Measurements from ENCODE around the gene FLT3.
"Not testable (repeated sequence)": the region's sequence is repeated elsewhere in the genome, so short reads cannot be mapped to it uniquely, and the experiment has no call there.

FLT3 gene

GRCh38 chr13:28099396-28100149 is 803 bp downstream of the FLT3 start:
- DNase-seq (ENCODE audit: low spot score) = no peak

GRCh38 chr13:28097503-28097902 is 2.9 kb downstream of the FLT3 start:
- DNase-seq (ENCODE audit: low spot score) = no peak

GRCh38 chr13:28094306-28094705 is 6.1 kb downstream of the FLT3 start:
- no peak for DNase-seq (ENCODE audit: low spot score)

GRCh38 chr13:28093881-28094280 is 6.5 kb downstream of the FLT3 start:
- DNase-seq (ENCODE audit: low spot score) = no peak

- no peak for DNase-seq (ENCODE audit: low spot score)
Observed at GRCh38 chr13:28092431-28092830, 7.9 kb downstream of the FLT3 start.

- DNase-seq (ENCODE audit: low spot score) = no peak
Observed at GRCh38 chr13:28089065-28089464, 11.3 kb downstream of the FLT3 start.

GRCh38 chr13:28077820-28078219 is 22.6 kb downstream of the FLT3 start:
- not testable (repeated sequence) for DNase-seq (ENCODE audit: low spot score)

GRCh38 chr13:28077231-28077630 is 23.1 kb downstream of the FLT3 start:
- no peak for DNase-seq (ENCODE audit: low spot score)

- DNase-seq (ENCODE audit: low spot score) = no peak
Observed at GRCh38 chr13:28071424-28071823, 29.0 kb downstream of the FLT3 start.

- DNase-seq (ENCODE audit: low spot score) = no peak
Observed at GRCh38 chr13:28067491-28067890, 32.9 kb downstream of the FLT3 start.

GRCh38 chr13:28058866-28059613 is 41.3 kb downstream of the FLT3 start:
- DNase-seq (ENCODE audit: low spot score) = peak; percentile 34

- no peak for DNase-seq (ENCODE audit: low spot score)
Observed at GRCh38 chr13:28056970-28057712, 43.2 kb downstream of the FLT3 start.

GRCh38 chr13:28056426-28056825 is 44.0 kb downstream of the FLT3 start:
- DNase-seq (ENCODE audit: low spot score) = no peak

GRCh38 chr13:28055357-28055756 is 45.0 kb downstream of the FLT3 start:
- no peak for DNase-seq (ENCODE audit: low spot score)

GRCh38 chr13:28052945-28053344 is 47.4 kb downstream of the FLT3 start:
- DNase-seq (ENCODE audit: low spot score) = no peak

GRCh38 chr13:28049880-28050875 is 50.2 kb downstream of the FLT3 start:
- no peak for DNase-seq (ENCODE audit: low spot score)

- no peak for DNase-seq (ENCODE audit: low spot score)
Observed at GRCh38 chr13:28049215-28049614, 51.2 kb downstream of the FLT3 start.

- DNase-seq (ENCODE audit: low spot score) = no peak
Observed at GRCh38 chr13:28048768-28049167, 51.6 kb downstream of the FLT3 start.

GRCh38 chr13:28047757-28048388 is 52.5 kb downstream of the FLT3 start:
- DNase-seq (ENCODE audit: low spot score) = no peak

GRCh38 chr13:28046981-28047380 is 53.4 kb downstream of the FLT3 start:
- DNase-seq (ENCODE audit: low spot score) = no peak

- no peak for DNase-seq (ENCODE audit: low spot score)
Observed at GRCh38 chr13:28045861-28046260, 54.5 kb downstream of the FLT3 start.

All from CD4-positive, alpha-beta T cell treated with Interleukin-2 at 100 ng/mL for 4 hours (primary cell).